Stomach (tissue), 9 donors: ENCODE results near the gene DAGLB. TPM values are rescaled to one million over a fixed set of nuclear protein-coding genes. Genes with fewer than 3 reads are reported as not detected.
A peak's percentile ranks its signal among the peaks of the same experiment; 100 is the strongest.

Source experiments
- DNase-seq, 2 donors: peaks; one replicate each; pipeline versions ENCODE4 v3.0.0 to v3.0.0-alpha.2; 2013 to 2019
- H3K27ac ChIP-seq, 5 donors: fragments of 200-600 bp in 4 of 5; sonication (generic) in 4 of 5; one replicate each; pipeline ENCODE4 v1.5.1; 2013 to 2019; ENCODE audit warnings: mild to moderate bottlenecking in 1 of 5, moderate library complexity in 1 of 5
- H3K27me3 ChIP-seq, 3 donors: fragments of 200-600 bp; sonication (generic); one replicate each; pipeline ENCODE4 v1.5.1; 2017 to 2019; ENCODE audit warnings: mixed run types in 1 of 3
- H3K36me3 ChIP-seq, 4 donors: fragments of 200-600 bp; sonication (generic); 1 replicate in 3 of 4; 2 replicates in 1 of 4; pipeline ENCODE4 v1.5.1; 2016 to 2019
- H3K4me1 ChIP-seq, 4 donors: fragments of 200-600 bp; sonication (generic); one replicate each; pipeline ENCODE4 v1.5.1; 2016 to 2019
- H3K4me3 ChIP-seq, 4 donors: fragments of 200-600 bp; sonication (generic) in 3 of 4; one replicate each; pipeline ENCODE4 v1.5.1; 2016 to 2019; ENCODE audit warnings: mild to moderate bottlenecking in 1 of 4
- H3K9me3 ChIP-seq, 4 donors: fragments of 200-600 bp; sonication (generic); one replicate each; pipeline ENCODE4 v1.5.1; 2016 to 2019
- CTCF ChIP-seq, 7 experiments: fragments of 450-650 bp in 4 of 7; fragments of 200-600 bp in 3 of 7; sonication (generic) in 3 of 7; IDR thresholded peaks; one replicate each; pipeline ENCODE4 v1.5.1; 2016 to 2019; ENCODE audit warnings: antibody characterized with exemption in 7 of 7, control low read depth in 2 of 7, mild to moderate bottlenecking in 1 of 7
- EP300 ChIP-seq: sonication (generic); formaldehyde crosslinking; IDR thresholded peaks from one replicate; pipeline ENCODE4 v1.6.1; 2017; ENCODE audit warnings: antibody characterized with exemption
- POLR2A ChIP-seq, 4 donors: fragments of 450-650 bp; IDR thresholded peaks; one replicate each; pipeline ENCODE4 v1.6.1; 2016; ENCODE audit warnings: antibody characterized with exemption in 4 of 4, control low read depth in 2 of 4, mild to moderate bottlenecking in 1 of 4, moderate library complexity in 1 of 4
- POLR2AphosphoS5 ChIP-seq, 3 donors: sonication (generic); formaldehyde crosslinking; IDR thresholded peaks; one replicate each; pipeline ENCODE4 v1.6.1; 2016; ENCODE audit warnings: antibody characterized with exemption in 3 of 3
- WGBS, 5 donors: extraction: QIAGEN DNeasy Blood & Tissue Kit in 3 of 5; methylation state at CpG; one replicate each; pipeline versions ENCODE4 v1.1.5 to v1.1.7; 2013 to 2018; 5-methylcytosine and 5-hydroxymethylcytosine counted together
- intact Hi-C: fragments of 100-400 bp; cut with DNase I; formaldehyde crosslinking; loops from one replicate; pipeline ENCODE4 v1.15.1; 2023; ENCODE audit warnings: low total_unique reads
- polyA plus RNA-seq, 3 donors: library from polyadenylated mRNA; stranded (reverse); fragments of 200-250 nt; gene quantifications; one replicate each; pipeline ENCODE4 v1.2.3, GENCODE V29; 2013
- total RNA-seq, 5 donors: library from RNA; depleted of rRNA; stranded (reverse); fragments of >200 nt; gene quantifications; one replicate each; pipeline versions ENCODE4 v1.1.0 to v1.2.3, GENCODE V29; 2014 to 2016
- donor health status: healthy with polysubstance abuse.
- donor health status: Bipolar disorder and iron deficiency.
- donor health status: healthy.

DAGLB gene
- total and polyA plus RNA-seq, 8 donors = 4.7 to 23.7 (median 9.1) TPM

DNA sequence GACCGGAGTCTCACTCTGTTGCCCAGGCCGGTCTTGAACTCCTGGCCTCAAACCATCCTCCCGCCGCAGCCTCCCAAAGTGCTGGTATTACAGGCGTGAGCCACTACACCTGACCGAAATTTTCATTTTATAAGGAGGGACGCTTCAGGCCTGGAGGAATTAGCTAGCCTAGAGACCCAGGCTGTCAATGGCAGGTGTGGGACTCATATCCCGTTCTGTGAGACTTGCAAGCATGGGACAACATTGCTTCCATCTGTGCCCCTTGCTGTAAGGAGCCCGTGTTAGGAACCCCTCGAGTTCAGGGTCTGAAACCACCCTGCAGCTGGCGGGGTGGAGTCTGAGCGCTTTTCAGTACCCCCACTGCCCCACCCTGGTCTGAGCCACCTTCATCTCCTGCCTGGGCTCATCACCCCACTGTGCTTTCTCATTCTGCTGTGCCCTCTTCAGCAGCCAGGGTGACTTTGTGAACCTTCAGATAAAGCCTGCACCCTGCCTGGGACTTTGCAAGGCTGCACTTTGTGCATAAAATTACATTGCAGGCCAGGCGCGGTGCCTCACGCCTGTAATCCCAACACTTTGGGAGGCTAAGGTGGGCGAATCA, 1.3 kb upstream of the DAGLB start:
- H3K4me1 ChIP-seq = peaks cover 6 to 50% (median 21%) of the 10 kb centered on the region in 4 donors
- H3K27me3 ChIP-seq = no peaks in the 10 kb centered on the region
- H3K9me3 ChIP-seq = no peaks in the 10 kb centered on the region
- H3K36me3 ChIP-seq = peaks cover 10 to 20% (median 20%) of the 10 kb centered on the region in 4 donors
- no peak for TF ChIP-seq EP300
- TF ChIP-seq POLR2AphosphoS5 (IDR thresholded peaks at IDR 0.05) = no peak
- TF ChIP-seq CTCF (IDR thresholded peaks at IDR 0.05) = no peak
- TF ChIP-seq POLR2A (IDR thresholded peaks at IDR 0.05) = no peak
- no peak overlapping the region for H3K4me3 ChIP-seq
- H3K27ac ChIP-seq = peak overlapping the region; percentile 90 to 97 (median 94)
- intact Hi-C loops = no loop called here
- WGBS, 5 donors = 78 to 84% (median 79%) methylated on average over 16 of the region's 16 CpGs
- DNase-seq = peak in 1 of 2 donors; percentile 27

DNA sequence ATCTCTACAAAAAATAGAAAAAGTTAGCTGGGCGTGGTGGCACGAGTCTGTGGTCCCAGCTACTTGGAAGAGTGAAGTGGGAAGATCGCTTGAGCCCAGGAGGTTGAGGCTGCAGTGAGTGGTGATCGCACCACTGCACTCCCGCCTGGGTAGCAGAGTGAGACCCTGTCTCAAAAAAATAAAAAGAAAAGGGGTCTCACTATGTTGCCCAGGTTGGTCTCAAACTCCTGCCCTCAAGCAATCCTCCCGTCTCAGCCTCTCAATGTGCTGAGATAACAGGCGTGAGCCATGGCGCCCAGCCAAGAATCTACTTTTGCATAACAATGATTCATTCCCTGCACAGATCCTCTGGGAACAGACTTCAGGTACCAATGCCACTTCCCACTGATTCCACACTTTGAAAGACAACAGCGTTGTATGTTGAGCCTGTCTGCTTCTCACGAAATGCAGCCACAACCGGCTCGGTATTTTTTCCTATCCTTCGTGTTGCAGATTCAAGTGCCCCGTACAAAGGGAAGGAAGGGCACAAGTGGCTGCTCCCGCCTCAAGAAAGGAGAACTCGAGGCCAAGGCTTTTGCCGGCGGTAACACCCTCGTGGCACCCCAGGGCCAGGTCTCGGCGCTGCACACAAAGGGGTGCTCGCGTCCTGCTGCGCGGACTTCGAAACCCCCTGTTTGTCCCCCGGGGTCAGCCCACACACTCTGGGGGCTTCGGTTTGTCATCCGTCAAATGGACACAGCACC, 745 bp downstream of the DAGLB start:
- H3K9me3 ChIP-seq = no peaks in the 10 kb centered on the region
- peaks cover 6 to 58% (median 24%) of the 10 kb centered on the region in 4 donors for H3K4me1 ChIP-seq
- 13 to 17% (median 14%) methylated on average over 22 to 29 of the region's 29 CpGs for WGBS, 5 donors
- peak; percentile 87 to 88 for DNase-seq
- H3K4me3 ChIP-seq = peak overlapping the region; percentile 94 to 98 (median 96)
- H3K36me3 ChIP-seq = peaks cover 17 to 37% (median 36%) of the 10 kb centered on the region in 4 donors
- intact Hi-C loops = no loop called here
- H3K27ac ChIP-seq = peak overlapping the region; percentile 90 to 97 (median 94)
- peak in 2 of 3 donors; percentile 51 to 55 for TF ChIP-seq POLR2AphosphoS5 (IDR thresholded peaks at IDR 0.05)
- no peak for TF ChIP-seq EP300
- no peak for TF ChIP-seq CTCF (IDR thresholded peaks at IDR 0.05)
- no peaks in the 10 kb centered on the region for H3K27me3 ChIP-seq

- Histone ChIP-seq H3K4me3 (no peak overlapping the region), H3K36me3 (peaks cover 19 to 53% (median 44%) of the 10 kb centered on the region in 4 donors), H3K9me3 (no peaks in the 10 kb centered on the region), H3K27me3 (no peaks in the 10 kb centered on the region), H3K4me1 (peaks cover 6 to 48% (median 26%) of the 10 kb centered on the region in 4 donors), H3K27ac (peak overlapping the region in 1 of 5 donors; percentile 14)
- TF ChIP-seq EP300 (no peak), POLR2A (IDR thresholded peaks at IDR 0.05) (no peak), POLR2AphosphoS5 (IDR thresholded peaks at IDR 0.05) (no peak), CTCF (IDR thresholded peaks at IDR 0.05) (no peak)
- 89 to 95% (median 93%) methylated on average over 13 of the region's 13 CpGs for WGBS, 5 donors
- intact Hi-C loops = no loop called here
- no peak for DNase-seq
These were observed 3.1 kb downstream of the DAGLB start for GRCh38 chr7:6444516-6445269.

GRCh38 chr7:6443372-6443941, 4.3 kb downstream of the DAGLB start:
- WGBS, 5 donors = 88 to 97% (median 90%) methylated on average over 5 of the region's 5 CpGs
- Histone ChIP-seq H3K4me3 (no peak overlapping the region), H3K36me3 (peaks cover 19 to 53% (median 44%) of the 10 kb centered on the region in 4 donors), H3K4me1 (peaks cover 6 to 54% (median 24%) of the 10 kb centered on the region in 4 donors), H3K27ac (peak overlapping the region in 1 of 5 donors; percentile 14), H3K9me3 (no peaks in the 10 kb centered on the region), H3K27me3 (no peaks in the 10 kb centered on the region)
- intact Hi-C loops = no loop called here
- no peak for DNase-seq
- TF ChIP-seq EP300 (no peak), POLR2AphosphoS5 (IDR thresholded peaks at IDR 0.05) (no peak), POLR2A (IDR thresholded peaks at IDR 0.05) (no peak)
